Endothelial cell of umbilical vein (primary cell): ENCODE measurements around the gene FCN1. TPM values are rescaled to one million over a fixed set of nuclear protein-coding genes. Genes with fewer than 3 reads are reported as not detected.

ENCODE experiments used
- BruUV-seq: library from RNA; stranded (reverse); fragments of 400-500 nt; replicated peaks from 2 replicates; lab custom pipeline; 2021; lab: Mats Ljungman, UMichigan
- CTCF ChIA-PET: fragments of 300-600, 350-600 bp; sonication (Branson Sonifier 250); formaldehyde crosslinking; loops from one replicate; lab custom pipeline; 2021; ENCODE audit warnings: antibody characterized with exemption, inconsistent platforms; lab: Charles Lee
- POLR2A ChIA-PET: fragments of 300-600, 350-600 bp; sonication (Branson Sonifier 250); formaldehyde crosslinking; loops from one replicate; lab custom pipeline; 2021; ENCODE audit warnings: antibody characterized with exemption, inconsistent platforms; lab: Charles Lee
- DNase-seq: peaks from one replicate; pipeline ENCODE4 v3.0.0-alpha.2; 2011; ENCODE audit warnings: low read depth, low spot score
- FAIRE-seq: peaks from 2 replicates; lab custom pipeline; 2011; peaks lifted over from hg19 to GRCh38; lab: Jason Lieb, UNC
- H2AFZ ChIP-seq: 2 replicates; pipeline ENCODE4 v1.6.0; 2012; ENCODE audit warnings: low read depth, low read length, control low read depth, inconsistent platforms
- H3K27ac ChIP-seq: 2 replicates; pipeline ENCODE4 v1.5.1; 2011; ENCODE audit warnings: low read depth, mild to moderate bottlenecking, control low read depth, low read length, moderate library complexity; ENCODE audit not compliant: insufficient read depth
- H3K27me3 ChIP-seq, 2 experiments: 2 replicates each; pipeline versions ENCODE4 v1.6.0 to v1.6.1; 2011; ENCODE audit warnings: low read length in 2 of 2, mixed read lengths in 1 of 2; ENCODE audit not compliant: control insufficient read depth in 2 of 2, insufficient read depth in 2 of 2
- H3K36me3 ChIP-seq, 2 experiments: 2 replicates in 1 of 2; 3 replicates in 1 of 2; pipeline ENCODE4 v1.5.1; 2011; ENCODE audit warnings: low read length in 2 of 2, mild to moderate bottlenecking in 1 of 2, moderate library complexity in 1 of 2; ENCODE audit not compliant: control insufficient read depth in 2 of 2, insufficient read depth in 2 of 2; ENCODE audit errors: extremely low read depth in 1 of 2
- H3K4me1 ChIP-seq: 3 replicates; pipeline ENCODE4 v1.5.1; 2011; ENCODE audit warnings: mild to moderate bottlenecking, low read length; ENCODE audit not compliant: control insufficient read depth, insufficient read depth; ENCODE audit errors: extremely low read depth
- H3K4me2 ChIP-seq: 2 replicates; pipeline ENCODE4 v1.6.1; 2011; ENCODE audit warnings: low read length, control low read depth, mixed read lengths; ENCODE audit not compliant: insufficient read depth
- H3K4me3 ChIP-seq, 3 experiments: fragments of 200-600 bp in 1 of 3; sonication (generic), shearing (Covaris generic) in 1 of 3; replicated peaks in 1 of 3; 2 replicates each; pipeline ENCODE4 v1.5.1; 2011 to 2016; ENCODE audit warnings: control low read depth in 3 of 3, low read length in 3 of 3, mild to moderate bottlenecking in 2 of 3, inconsistent platforms in 1 of 3, low read depth in 1 of 3, moderate library complexity in 1 of 3; ENCODE audit not compliant: insufficient read depth in 1 of 3
- H3K79me2 ChIP-seq: 2 replicates; pipeline ENCODE4 v1.6.0; 2012; ENCODE audit warnings: low read length, inconsistent platforms; ENCODE audit not compliant: control insufficient read depth, insufficient read depth
- H3K9ac ChIP-seq: replicated peaks from 2 replicates; pipeline ENCODE3; 2011; ENCODE audit warnings: low read length, control low read depth; ENCODE audit not compliant: insufficient read depth; ENCODE audit errors: extremely low read depth
- H3K9me1 ChIP-seq: replicated peaks from 3 replicates; pipeline ENCODE4 v1.6.0; 2011; ENCODE audit warnings: mild to moderate bottlenecking, low read length; ENCODE audit not compliant: control insufficient read depth, insufficient read depth; ENCODE audit errors: extremely low read depth
- H3K9me3 ChIP-seq: replicated peaks from 2 replicates; pipeline ENCODE4 v1.5.1; 2012; ENCODE audit warnings: low read length, inconsistent platforms; ENCODE audit not compliant: control insufficient read depth, insufficient read depth
- H4K20me1 ChIP-seq: replicated peaks from 2 replicates; pipeline ENCODE3; 2011; ENCODE audit warnings: mild to moderate bottlenecking, low read length; ENCODE audit not compliant: control insufficient read depth, insufficient read depth; ENCODE audit errors: extremely low read depth
- CTCF ChIP-seq, 2 donors: IDR thresholded peaks; 1 replicate in 1 of 2; 2 replicates in 1 of 2; pipeline ENCODE4 v1.5.1; 2011; ENCODE audit warnings: low read length in 2 of 2, mild to moderate bottlenecking in 2 of 2, moderate library complexity in 2 of 2, control low read depth in 1 of 2, inconsistent platforms in 1 of 2, low read depth in 1 of 2; ENCODE audit not compliant: insufficient read depth in 1 of 2; ENCODE audit errors: extremely low read depth in 1 of 2
- EZH2 ChIP-seq: IDR thresholded peaks from 2 replicates; pipeline ENCODE4 v1.6.1; 2012; ENCODE audit warnings: borderline replicate concordance, low read depth, mild to moderate bottlenecking, moderate library complexity, low read length, inconsistent platforms; ENCODE audit not compliant: severe bottlenecking
- FOS ChIP-seq: IDR thresholded peaks from 2 replicates; pipeline ENCODE4 v1.6.1; 2011; ENCODE audit warnings: mild to moderate bottlenecking, low read length, moderate library complexity, borderline replicate concordance; ENCODE audit not compliant: insufficient read depth
- GATA2 ChIP-seq: IDR thresholded peaks from 2 replicates; pipeline ENCODE4 v1.7.0; 2011; ENCODE audit warnings: low read depth, mild to moderate bottlenecking, moderate library complexity, mixed read lengths, low read length; ENCODE audit not compliant: insufficient read length, insufficient read depth
- JUN ChIP-seq: IDR thresholded peaks from 2 replicates; pipeline ENCODE4 v1.6.1; 2011; ENCODE audit warnings: borderline replicate concordance, low read depth; ENCODE audit not compliant: insufficient read length, insufficient read depth
- MAX ChIP-seq: IDR thresholded peaks from 2 replicates; pipeline ENCODE4 v1.6.1; 2011; ENCODE audit not compliant: insufficient read depth, insufficient read length
- MYC ChIP-seq: IDR thresholded peaks from one replicate; pipeline ENCODE4 v1.6.1; 2011; ENCODE audit warnings: mild to moderate bottlenecking, low read depth, low read length
- POLR2A ChIP-seq: IDR thresholded peaks from 2 replicates; pipeline ENCODE4 v1.6.1; 2012; ENCODE audit warnings: low read depth, mild to moderate bottlenecking, control low read depth, low read length
- POLR2AphosphoS5 ChIP-seq: IDR thresholded peaks from 2 replicates; pipeline ENCODE4 v1.6.1; 2012; ENCODE audit warnings: low read depth, mild to moderate bottlenecking, control low read depth, low read length, moderate library complexity; ENCODE audit not compliant: insufficient read depth
- dilution Hi-C: fragments of 300-500 bp; cut with MboI; formaldehyde crosslinking; loops from one replicate; pipeline ENCODE4 v1.15.0; 2019; ENCODE audit warnings: low sequenced_read_pairs; ENCODE audit not compliant: extremely low pct_ligation_motif_present
- intact Hi-C: fragments of 100-400 bp; cut with micrococcal nuclease; formaldehyde crosslinking; loops from one replicate; pipeline ENCODE4 v1.10.0; 2022
- polyA plus RNA-seq, 4 experiments: library from polyadenylated mRNA; depleted of rRNA in 3 of 4; stranded (reverse) in 3 of 4; unstranded in 1 of 4; fragments of >200 nt; gene quantifications; 2 replicates each; pipeline versions ENCODE4 v1.2.1 to v1.2.3, GENCODE V29; 2011 to 2012; ENCODE audit warnings: missing spikeins in 1 of 4
- total RNA-seq: library from RNA; stranded (reverse); gene quantifications from 2 replicates; pipeline ENCODE4 v1.2.3, GENCODE V29; 2021

FCN1 gene
- total and polyA plus RNA-seq, 2 donors (not counting 3 experiments of a cell fraction or from before 2014, with no cell fraction given), result not detected

GRCh38 chr9:134879664-134880483 is 37.8 kb downstream of the FCN1 start:
- ChIA-PET CTCF (no interaction called here), POLR2A (no interaction called here)
- Histone ChIP-seq H3K79me2 (no peaks in the 10 kb centered on the region), H3K4me3 (no peak overlapping the region), H3K9me3 (no peaks in the 10 kb centered on the region), H3K9me1 (no peaks in the 10 kb centered on the region), H4K20me1 (no peaks in the 10 kb centered on the region), H3K4me2 (no peak overlapping the region), H3K27me3 (no peaks in the 10 kb centered on the region), H2AFZ (no peak overlapping the region), H3K36me3 (no peaks in the 10 kb centered on the region), H3K9ac (no peak overlapping the region), H3K4me1 (no peaks in the 10 kb centered on the region), H3K27ac (no peak overlapping the region)
- no TSS peak for BruUV-seq
- dilution Hi-C loops (no loop called here), intact Hi-C loops (no loop called here)
- TF ChIP-seq FOS (no peak), POLR2A (no peak), CTCF (IDR thresholded peaks at IDR 0.05; ENCODE audit: extremely low read depth in 1 of 2, insufficient read depth in 1 of 2, low read depth in 1 of 2, low read length in 2 of 2) (no peak), EZH2 (no peak), MAX (no peak), MYC (no peak), POLR2AphosphoS5 (no peak), GATA2 (no peak), JUN (no peak)
- FAIRE-seq (no peak), DNase-seq (no peak)
